ENCODE data around the gene ESYT1. TPM values are rescaled to one million over a fixed set of nuclear protein-coding genes. Genes with fewer than 3 reads are reported as not detected.

The ESYT1 gene
- total and polyA plus RNA-seq, 9 of the 15 experiments (the other 6 are each of a cell fraction or from before 2014, with no cell fraction given), result 132 to 420 (median 164) TPM

- TF ChIP-seq TFE3 (CRISPR knock-in tag; IDR thresholded peaks at IDR 0.05), result no peak
- peak; percentile 54 for TF ChIP-seq TAF9B (IDR thresholded peaks at IDR 0.05; ENCODE audit: partially characterized antibody)
- peak; percentile 95 to 97 for TF ChIP-seq E2F6 (IDR thresholded peaks at IDR 0.05; ENCODE audit: borderline replicate concordance in 1 of 2, extremely low read depth in 1 of 2, insufficient read depth in 1 of 2, insufficient read length in 1 of 2, low read depth in 1 of 2, low read length in 1 of 2, poor library complexity in 1 of 2, severe bottlenecking in 1 of 2)
- peak; percentile 94 for TF ChIP-seq TBP (optimal IDR thresholded peaks at IDR 0.05; ENCODE audit: low read depth, low read length)
- TF ChIP-seq HMBOX1 (IDR thresholded peaks at IDR 0.05), result peak; percentile 75; the same call in 1 of the 2 replicates
- no peak for TF ChIP-seq ZNF263 (CRISPR knock-in tag; IDR thresholded peaks at IDR 0.05; ENCODE audit: borderline replicate concordance)
- peak in 1 of 2 experiments; percentile 23; a peak in 1 of 4 replicates for TF ChIP-seq ZMIZ1 (IDR thresholded peaks at IDR 0.05; ENCODE audit: low read depth in 2 of 2, low read length in 2 of 2)
- no peak; the same call in 1 of the 2 replicates for TF ChIP-seq ZBTB9 (CRISPR knock-in tag; IDR thresholded peaks at IDR 0.05)
- TF ChIP-seq RBFOX2 (IDR thresholded peaks at IDR 0.05; ENCODE audit: low read depth, low read length), result peak; percentile 99
- peak; percentile 56; the same call in 1 of the 2 replicates for TF ChIP-seq ESRRA (IDR thresholded peaks at IDR 0.05; ENCODE audit: borderline replicate concordance, low read depth)
- TF ChIP-seq L3MBTL2 (IDR thresholded peaks at IDR 0.05), result peak; percentile 98
- TF ChIP-seq BRD9 (IDR thresholded peaks at IDR 0.05; ENCODE audit: low read depth, partially characterized antibody), result peak; percentile 27
- peak; percentile 91; the same call in 1 of the 2 replicates for TF ChIP-seq PHF8 (IDR thresholded peaks at IDR 0.05; ENCODE audit: borderline replicate concordance, low read length)
- peak; percentile 78; the same call in 1 of the 2 replicates for TF ChIP-seq ZNF41 (CRISPR knock-in tag; conservative IDR thresholded peaks at IDR 0.05)
- TF ChIP-seq ZNF644 (tag; IDR thresholded peaks at IDR 0.05; ENCODE audit: low read depth), result peak; percentile 77; the same call in 1 of the 2 replicates
- peak; percentile 69; the same call in 1 of the 2 replicates for TF ChIP-seq MYNN (IDR thresholded peaks at IDR 0.05)
- TF ChIP-seq MYNN (CRISPR knock-in tag; IDR thresholded peaks at IDR 0.05), result no peak
- TF ChIP-seq TCF7 (IDR thresholded peaks at IDR 0.05; ENCODE audit: borderline replicate concordance), result peak; percentile 71
These were observed 23.8 kb upstream of the ESYT1 start, which contains the start of gene PA2G4 (continued) for GRCh38 chr12:56104109-56104814.

All from K562 (cell line).